GM20431 (cell line): ENCODE results near the gene RNU1-2.
"Not testable (repeated sequence)": the region's sequence is repeated elsewhere in the genome, so short reads cannot be mapped to it uniquely, and the experiment has no call there.

Experiments used
- in situ Hi-C: fragments of 300-500 bp; cut with MseI, MboI; formaldehyde crosslinking; loops from one replicate; pipeline ENCODE4 v1.15.0; 2020; ENCODE audit warnings: low sequenced_read_pairs; ENCODE audit not compliant: unreplicated experiment

RNU1-2 gene

GRCh38 chr1:16924216-16924918 lies 28.6 kb downstream of the RNU1-2 start:
- in situ Hi-C loops = no loop called here

- in situ Hi-C loops = no loop called here
Observed at GRCh38 chr1:16924919-16925477, 29.2 kb downstream of the RNU1-2 start.

- in situ Hi-C loops = no loop called here
Observed at GRCh38 chr1:16925635-16926490, 30.1 kb downstream of the RNU1-2 start.

- in situ Hi-C loops = no loop called here
Observed at GRCh38 chr1:16926491-16927073, 30.8 kb downstream of the RNU1-2 start.

GRCh38 chr1:16927256-16927655 lies 31.5 kb downstream of the RNU1-2 start:
- in situ Hi-C loops = no loop called here

GRCh38 chr1:16927711-16928485 lies 32.1 kb downstream of the RNU1-2 start:
- in situ Hi-C loops = no loop called here

- in situ Hi-C loops = not testable (repeated sequence)
Observed at GRCh38 chr1:16929146-16930041, 33.6 kb downstream of the RNU1-2 start.

GRCh38 chr1:16931206-16931934 lies 35.6 kb downstream of the RNU1-2 start:
- in situ Hi-C loops = not testable (repeated sequence)

GRCh38 chr1:16933945-16934344 lies 38.2 kb downstream of the RNU1-2 start:
- in situ Hi-C loops = not testable (repeated sequence)

- in situ Hi-C loops = not testable (repeated sequence)
Observed at GRCh38 chr1:16936580-16936979, 40.8 kb downstream of the RNU1-2 start.

- in situ Hi-C loops = no loop called here
Observed at GRCh38 chr1:16938351-16939321, 42.9 kb downstream of the RNU1-2 start.

- in situ Hi-C loops = not testable (repeated sequence)
Observed at GRCh38 chr1:16939386-16940180, 43.8 kb downstream of the RNU1-2 start.

- in situ Hi-C loops = no loop called here
Observed at GRCh38 chr1:16944038-16944437, 48.3 kb downstream of the RNU1-2 start.

GRCh38 chr1:16945512-16945911 lies 49.7 kb downstream of the RNU1-2 start:
- in situ Hi-C loops = not testable (repeated sequence)
